ENCODE measurements around the gene GPS1. TPM values are rescaled to one million over a fixed set of nuclear protein-coding genes. Genes with fewer than 3 reads are reported as not detected.

Gene GPS1
- polyA plus RNA-seq, 1 of the 3 experiments (the other 2 are of a cell fraction), result 264 TPM

- ChIA-PET POLR2A (interaction anchor here (1.2 kb wide), 1 partner anchor 57 kb away, joined by 3 read pairs; no protein-coding TSS in a partner anchor), CTCF (interaction anchor here (0.9 to 35.7 kb wide), 7 partner anchors 12 to 61 kb away, joined by 3 to 1216 read pairs (median 5); partner anchors contain the start of genes DCXR, NOTUM and RAC3)
- Histone ChIP-seq H3K9me2 (no peaks in the 10 kb centered on the region), H3K9ac (no peak overlapping the region), H3F3A (replicated peaks; ENCODE audit: insufficient read depth) (peaks cover 32% of the 10 kb centered on the region), H3K4me3 (ENCODE audit: low read depth in 2 of 2, low read length in 1 of 2) (no peak overlapping the region), H3K4me1 (ENCODE audit: control insufficient read depth in 1 of 2, insufficient read depth in 2 of 2, low read depth in 1 of 2, low read length in 1 of 2) (peaks cover 11 to 40% of the 10 kb centered on the region in 2 experiments; a peak in 3 of 4 replicates), H3K27ac (ENCODE audit: low read depth in 2 of 2, low read length in 1 of 2) (no peak overlapping the region), H3K27me3 (ENCODE audit: insufficient read depth) (no peaks in the 10 kb centered on the region), H3K9me3 (no peaks in the 10 kb centered on the region), H3K4me2 (no peak overlapping the region), H3K79me2 (ENCODE audit: insufficient read depth) (peaks cover 23% of the 10 kb centered on the region), H3K36me3 (replicated peaks in 1 of 2; ENCODE audit: control insufficient read depth in 1 of 2, insufficient read depth in 2 of 2, low read length in 1 of 2) (peaks cover 7 to 23% of the 10 kb centered on the region in 2 experiments), H2AFZ (ENCODE audit: low read depth) (no peak overlapping the region), H4K20me1 (ENCODE audit: insufficient read depth) (peaks cover 17% of the 10 kb centered on the region)
- TF ChIP-seq CHD2 (IDR thresholded peaks at IDR 0.05; ENCODE audit: low read length, partially characterized antibody), result no peak
- no peak for TF ChIP-seq EZH2phosphoT487 (IDR thresholded peaks at IDR 0.05; ENCODE audit: borderline replicate concordance, low read depth)
- TF ChIP-seq FOSL2 (IDR thresholded peaks at IDR 0.05; ENCODE audit: borderline replicate concordance, low read depth), result no peak
- TF ChIP-seq FOXJ3 (CRISPR knock-in tag; IDR thresholded peaks at IDR 0.05), result no peak
- TF ChIP-seq RXRA (IDR thresholded peaks at IDR 0.05; ENCODE audit: borderline replicate concordance, low read depth), result no peak
- no peak for TF ChIP-seq YY1 (IDR thresholded peaks at IDR 0.05; ENCODE audit: low read depth)
- TF ChIP-seq MXI1 (IDR thresholded peaks at IDR 0.05; ENCODE audit: low read depth, low read length), result no peak
- TF ChIP-seq REST (IDR thresholded peaks at IDR 0.05; ENCODE audit: low read depth, low read length), result no peak
- TF ChIP-seq TEAD4 (IDR thresholded peaks at IDR 0.05; ENCODE audit: borderline replicate concordance, insufficient read depth), result no peak
- no peak for TF ChIP-seq MEF2A (IDR thresholded peaks at IDR 0.05; ENCODE audit: borderline replicate concordance, low read depth)
- TF ChIP-seq, protein P1, sequence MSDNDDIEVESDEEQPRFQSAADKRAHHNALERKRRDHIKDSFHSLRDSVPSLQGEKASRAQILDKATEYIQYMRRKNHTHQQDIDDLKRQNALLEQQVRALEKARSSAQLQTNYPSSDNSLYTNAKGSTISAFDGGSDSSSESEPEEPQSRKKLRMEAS (IDR thresholded peaks at IDR 0.05; ENCODE audit: low read depth), result no peak
- TF ChIP-seq NRF1 (IDR thresholded peaks at IDR 0.05; ENCODE audit: low read depth, low read length), result no peak
- TF ChIP-seq JUND (IDR thresholded peaks at IDR 0.05), result no peak
- no peak for TF ChIP-seq CTCF (IDR thresholded peaks at IDR 0.05)
- no peak for TF ChIP-seq POLR2AphosphoS5 (IDR thresholded peaks at IDR 0.05; ENCODE audit: low read depth, low read length)
- no peak for TF ChIP-seq FOXM1 (IDR thresholded peaks at IDR 0.05; ENCODE audit: low read depth)
- no peak for TF ChIP-seq GATA2 (CRISPR knock-in tag; IDR thresholded peaks at IDR 0.05)
- no peak for TF ChIP-seq SIN3A (IDR thresholded peaks at IDR 0.05; ENCODE audit: borderline replicate concordance, low read depth, low read length)
- WGBS (ENCODE audit: low lambda C conversion rate), result 94% methylated on average over 20 of the region's 24 CpGs
- no peak for DNase-seq
Measured at GRCh38 chr17:82016875-82017459, 34.7 kb upstream of the GPS1 start.

Measured in SK-N-SH (cell line).